GM19043 (cell line): ENCODE data around the gene SOCS1.
"Not testable (repeated sequence)": the region's sequence is repeated elsewhere in the genome, so short reads cannot be mapped to it uniquely, and the experiment has no call there.

Source experiments
- ATAC-seq: cut with Tn5 transposase; IDR thresholded peaks from one replicate; pipeline ENCODE4 v1.9.1; 2021; ENCODE audit warnings: low read depth; ENCODE audit not compliant: unreplicated experiment

The SOCS1 gene

GRCh38 chr16:11231367-11231970 lies 24.5 kb downstream of the SOCS1 start:
- ATAC-seq = no peak

- ATAC-seq = no peak
Observed at GRCh38 chr16:11229906-11230305, 26.1 kb downstream of the SOCS1 start.

GRCh38 chr16:11229432-11229831 lies 26.6 kb downstream of the SOCS1 start:
- ATAC-seq = no peak

GRCh38 chr16:11225677-11226549 lies 30.1 kb downstream of the SOCS1 start:
- no peak for ATAC-seq

- ATAC-seq = peak; percentile 92
Observed at GRCh38 chr16:11224894-11225676, 30.9 kb downstream of the SOCS1 start.

- peak; percentile 48 for ATAC-seq
Observed at GRCh38 chr16:11224096-11224893, 31.7 kb downstream of the SOCS1 start.

GRCh38 chr16:11220507-11220906 lies 35.5 kb downstream of the SOCS1 start:
- ATAC-seq = not testable (repeated sequence)

GRCh38 chr16:11219178-11219577 lies 36.8 kb downstream of the SOCS1 start:
- ATAC-seq = no peak

GRCh38 chr16:11218604-11218962 lies 37.4 kb downstream of the SOCS1 start:
- ATAC-seq = no peak

GRCh38 chr16:11217651-11218603 lies 38.1 kb downstream of the SOCS1 start:
- no peak for ATAC-seq

- ATAC-seq = no peak
Observed at GRCh38 chr16:11215935-11216556, 40.0 kb downstream of the SOCS1 start.

GRCh38 chr16:11213799-11214198 lies 42.2 kb downstream of the SOCS1 start:
- no peak for ATAC-seq

GRCh38 chr16:11213373-11213772 lies 42.6 kb downstream of the SOCS1 start:
- ATAC-seq = no peak

GRCh38 chr16:11212798-11213196 lies 43.2 kb downstream of the SOCS1 start:
- ATAC-seq = no peak

- no peak for ATAC-seq
Observed at GRCh38 chr16:11211977-11212797, 43.8 kb downstream of the SOCS1 start.

- no peak for ATAC-seq
Observed at GRCh38 chr16:11211061-11211976, 44.7 kb downstream of the SOCS1 start.

GRCh38 chr16:11210260-11210659 lies 45.7 kb downstream of the SOCS1 start:
- ATAC-seq = no peak
